Activated T-cell treated with anti-CD3 and anti-CD28 coated beads for 24 hours (primary cell): ENCODE data around the gene CCDC88C.

Source experiments
- DNase-seq: peaks from one replicate; pipeline ENCODE4 v3.0.0-alpha.2; 2020; ENCODE audit warnings: low read depth

CCDC88C gene

GRCh38 chr14:91288876-91289275 lies 128.7 kb downstream of the CCDC88C start:
- DNase-seq = no peak

- peak; percentile 70 for DNase-seq
Observed at GRCh38 chr14:91286530-91286937, 131.1 kb downstream of the CCDC88C start.

GRCh38 chr14:91284791-91285548 lies 132.7 kb downstream of the CCDC88C start:
- DNase-seq = no peak

GRCh38 chr14:91284146-91284790 lies 133.4 kb downstream of the CCDC88C start:
- no peak for DNase-seq

- no peak for DNase-seq
Observed at GRCh38 chr14:91283666-91284065, 134.0 kb downstream of the CCDC88C start.

- no peak for DNase-seq
Observed at GRCh38 chr14:91282954-91283645, 134.5 kb downstream of the CCDC88C start.

- DNase-seq = no peak
Observed at GRCh38 chr14:91281346-91281745, 136.3 kb downstream of the CCDC88C start.

GRCh38 chr14:91280129-91280528 lies 137.5 kb downstream of the CCDC88C start:
- DNase-seq = no peak

GRCh38 chr14:91279354-91279753 lies 138.3 kb downstream of the CCDC88C start:
- DNase-seq = no peak

GRCh38 chr14:91278383-91278715 lies 139.3 kb downstream of the CCDC88C start:
- no peak for DNase-seq

GRCh38 chr14:91277546-91278382 lies 139.9 kb downstream of the CCDC88C start:
- DNase-seq = no peak

GRCh38 chr14:91274796-91275195 lies 142.8 kb downstream of the CCDC88C start:
- no peak for DNase-seq

GRCh38 chr14:91273885-91274273 lies 143.7 kb downstream of the CCDC88C start:
- no peak for DNase-seq

GRCh38 chr14:91273273-91273884 lies 144.2 kb downstream of the CCDC88C start:
- DNase-seq = no peak

- DNase-seq = no peak
Observed at GRCh38 chr14:91272341-91273272, 145.0 kb downstream of the CCDC88C start.

GRCh38 chr14:91271639-91272038 lies 146.0 kb downstream of the CCDC88C start:
- no peak for DNase-seq

- no peak for DNase-seq
Observed at GRCh38 chr14:91270619-91271018, 147.0 kb downstream of the CCDC88C start.

GRCh38 chr14:91270188-91270587 lies 147.4 kb downstream of the CCDC88C start:
- DNase-seq = no peak

- no peak for DNase-seq
Observed at GRCh38 chr14:91269076-91269991, 148.3 kb downstream of the CCDC88C start.
